HEK293 (cell line): ENCODE measurements around the gene SKAP1.

ENCODE experiments used
- CTCF ChIA-PET: fragments of 350-600 bp; formaldehyde crosslinking; extraction: SDS; loops from one replicate; lab custom pipeline; 2021; ENCODE audit warnings: antibody characterized with exemption; lab: Yijun Ruan, JAX
- POLR2A ChIA-PET: fragments of 300-600 bp; formaldehyde crosslinking; extraction: SDS; loops from one replicate; lab custom pipeline; 2020; ENCODE audit warnings: antibody characterized with exemption, inconsistent platforms; lab: Yijun Ruan, JAX
- H3K27ac ChIP-seq: fragments of 200-500 bp; sonication (Bioruptor generic); 2 replicates; pipeline ENCODE4 v1.5.1; 2014; ENCODE audit warnings: low read depth, low read length, control low read depth, inconsistent platforms; ENCODE audit errors: extremely low read depth
- H3K36me3 ChIP-seq, 2 experiments: fragments of 200-500 bp in 1 of 2; sonication (Bioruptor generic) in 1 of 2; 1 replicate in 1 of 2; 2 replicates in 1 of 2; pipeline ENCODE4 v1.5.1; 2014 to 2017; ENCODE audit warnings: inconsistent platforms in 2 of 2, low read length in 2 of 2; ENCODE audit not compliant: control insufficient read depth in 2 of 2, insufficient read depth in 1 of 2
- H3K4me1 ChIP-seq: fragments of 200-500 bp; sonication (Bioruptor generic); 2 replicates; pipeline ENCODE4 v1.5.1; 2014; ENCODE audit warnings: mild to moderate bottlenecking, low read length, inconsistent platforms; ENCODE audit not compliant: control insufficient read depth, insufficient read depth
- H3K4me3 ChIP-seq: 2 replicates; pipeline ENCODE4 v1.5.1; 2011; ENCODE audit warnings: low read depth, mild to moderate bottlenecking, control low read depth, low read length, moderate library complexity
- H3K9me3 ChIP-seq: fragments of 200-500 bp; sonication (Bioruptor generic); 2 replicates; pipeline ENCODE4 v1.5.1; 2014; ENCODE audit warnings: low read depth, low read length, inconsistent platforms; ENCODE audit not compliant: control insufficient read depth, insufficient read depth
- IKZF3 ChIP-seq: fragments of 450-650 bp; IDR thresholded peaks from 2 replicates; pipeline ENCODE4 v1.5.0; 2018; ENCODE audit warnings: missing biosample characterization, mild to moderate bottlenecking, missing genetic modification characterization, moderate library complexity
- OVOL3 ChIP-seq: fragments of 450-650 bp; formaldehyde crosslinking; IDR thresholded peaks from 2 replicates; pipeline ENCODE4 v1.5.1; 2016; ENCODE audit warnings: missing biosample characterization, missing genetic modification characterization
- PRDM10 ChIP-seq: fragments of 450-650 bp; formaldehyde crosslinking; IDR thresholded peaks from 2 replicates; pipeline ENCODE4 v1.5.1; 2016; ENCODE audit warnings: missing biosample characterization, missing genetic modification characterization
- PRDM6 ChIP-seq: fragments of 450-650 bp; formaldehyde crosslinking; IDR thresholded peaks from 2 replicates; pipeline ENCODE4 v1.5.1; 2017; ENCODE audit warnings: missing biosample characterization, missing genetic modification characterization
- SP7 ChIP-seq: fragments of 450-650 bp; formaldehyde crosslinking; IDR thresholded peaks from 2 replicates; pipeline ENCODE4 v1.5.1; 2016; ENCODE audit warnings: missing biosample characterization, missing genetic modification characterization
- TCF7L2 ChIP-seq: IDR thresholded peaks from 2 replicates; pipeline ENCODE4 v1.6.1; 2011; ENCODE audit warnings: low read depth, mild to moderate bottlenecking, inconsistent platforms, low read length, moderate library complexity, borderline replicate concordance
- YY1 ChIP-seq: fragments of 450-650 bp; formaldehyde crosslinking; IDR thresholded peaks from 2 replicates; pipeline ENCODE4 v1.5.1; 2018; ENCODE audit warnings: missing biosample characterization, missing genetic modification characterization
- ZBTB1 ChIP-seq: fragments of 450-650 bp; formaldehyde crosslinking; IDR thresholded peaks from 2 replicates; pipeline ENCODE4 v1.5.1; 2016; ENCODE audit warnings: missing biosample characterization, missing genetic modification characterization
- ZBTB17 ChIP-seq: fragments of 450-650 bp; formaldehyde crosslinking; IDR thresholded peaks from 2 replicates; pipeline ENCODE4 v1.5.1; 2016; ENCODE audit warnings: missing biosample characterization, missing genetic modification characterization
- ZEB2 ChIP-seq: fragments of 450-650 bp; formaldehyde crosslinking; IDR thresholded peaks from 2 replicates; pipeline ENCODE4 v1.5.1; 2016; ENCODE audit warnings: missing biosample characterization, missing genetic modification characterization
- ZNF157 ChIP-seq: fragments of 450-650 bp; formaldehyde crosslinking; IDR thresholded peaks from 2 replicates; pipeline ENCODE4 v1.5.1; 2016; ENCODE audit warnings: missing biosample characterization, missing genetic modification characterization
- ZNF214 ChIP-seq: fragments of 450-650 bp; formaldehyde crosslinking; IDR thresholded peaks from 2 replicates; pipeline ENCODE4 v1.5.1; 2017; ENCODE audit warnings: missing biosample characterization, mild to moderate bottlenecking, missing genetic modification characterization, borderline replicate concordance
- ZNF223 ChIP-seq: fragments of 450-650 bp; formaldehyde crosslinking; IDR thresholded peaks from 2 replicates; pipeline ENCODE4 v1.5.1; 2016; ENCODE audit warnings: missing biosample characterization, missing genetic modification characterization
- ZNF335 ChIP-seq: fragments of 450-650 bp; formaldehyde crosslinking; conservative IDR thresholded peaks from 2 replicates; pipeline ENCODE4 v1.5.1; 2016; ENCODE audit warnings: missing biosample characterization, missing genetic modification characterization
- ZNF341 ChIP-seq: fragments of 450-650 bp; formaldehyde crosslinking; IDR thresholded peaks from 2 replicates; pipeline ENCODE4; 2016; ENCODE audit warnings: low read depth, missing biosample characterization, missing genetic modification characterization
- ZNF366 ChIP-seq: fragments of 450-650 bp; formaldehyde crosslinking; conservative IDR thresholded peaks from 2 replicates; pipeline ENCODE4 v1.5.1; 2016; ENCODE audit warnings: missing biosample characterization, missing genetic modification characterization
- ZNF514 ChIP-seq: fragments of 450-650 bp; formaldehyde crosslinking; IDR thresholded peaks from 2 replicates; pipeline ENCODE4 v1.5.1; 2016; ENCODE audit warnings: missing biosample characterization, missing genetic modification characterization
- ZNF571 ChIP-seq: fragments of 450-650 bp; formaldehyde crosslinking; IDR thresholded peaks from 2 replicates; pipeline ENCODE4 v1.5.0; 2017; ENCODE audit warnings: missing biosample characterization, missing genetic modification characterization
- ZNF596 ChIP-seq: fragments of 450-650 bp; IDR thresholded peaks from 2 replicates; pipeline ENCODE4 v1.5.0; 2018; ENCODE audit warnings: missing biosample characterization, mild to moderate bottlenecking, missing genetic modification characterization, moderate library complexity
- ZNF843 ChIP-seq: fragments of 450-650 bp; formaldehyde crosslinking; IDR thresholded peaks from 2 replicates; pipeline ENCODE4 v1.5.1; 2016; ENCODE audit warnings: missing biosample characterization, missing genetic modification characterization
- ZSCAN23 ChIP-seq: fragments of 450-650 bp; formaldehyde crosslinking; IDR thresholded peaks from 2 replicates; pipeline ENCODE4 v1.5.1; 2016; ENCODE audit warnings: missing biosample characterization, missing genetic modification characterization
- ZSCAN4 ChIP-seq: fragments of 450-650 bp; formaldehyde crosslinking; IDR thresholded peaks from 2 replicates; pipeline ENCODE4 v1.5.1; 2017; ENCODE audit warnings: missing biosample characterization, missing genetic modification characterization

Gene SKAP1

GRCh38 chr17:48330887-48331286 lies 99.1 kb downstream of the SKAP1 start:
- Histone ChIP-seq H3K36me3 (no peaks in the 10 kb centered on the region), H3K9me3 (no peaks in the 10 kb centered on the region), H3K4me1 (peaks cover 25% of the 10 kb centered on the region; the same call in 1 of the 2 replicates), H3K4me3 (no peak overlapping the region), H3K27ac (no peak overlapping the region)
- no peak for TF ChIP-seq ZNF366
- 0 out of 2 replicates have a peak, but pooled peaks have one; percentile 24 for TF ChIP-seq ZBTB17
- ChIA-PET POLR2A (no interaction called here), CTCF (interaction anchor here (0.6 to 7.6 kb wide), 15 partner anchors 13 to 352 kb away, joined by 3 to 60 read pairs (median 5); partner anchors contain the start of gene HOXB5)

- ChIA-PET POLR2A (no interaction called here), CTCF (interaction anchor here (0.6 to 7.6 kb wide), 11 partner anchors 12 to 352 kb away, joined by 3 to 60 read pairs (median 5); partner anchors contain the start of gene HOXB5)
- Histone ChIP-seq H3K9me3 (no peaks in the 10 kb centered on the region), H3K36me3 (no peaks in the 10 kb centered on the region), H3K27ac (no peak overlapping the region; the same call in 1 of the 2 replicates), H3K4me3 (no peak overlapping the region), H3K4me1 (peaks cover 22% of the 10 kb centered on the region; the same call in 1 of the 2 replicates)
- TF ChIP-seq ZNF335 (peak; percentile 61), ZBTB1 (tag by site-specific recombination) (no peak), PRDM10 (tag by site-specific recombination) (peak; percentile 81)
Measured at GRCh38 chr17:48330421-48330820, 99.6 kb downstream of the SKAP1 start.

GRCh38 chr17:48328457-48328856 lies 101.6 kb downstream of the SKAP1 start:
- peak; percentile 53; the same call in 1 of the 2 replicates for TF ChIP-seq PRDM6
- no peak for TF ChIP-seq ZNF341
- TF ChIP-seq SP7 (tag by site-specific recombination) = peak; percentile 53; the same call in 1 of the 2 replicates
- peak; percentile 55; the same call in 1 of the 2 replicates for TF ChIP-seq TCF7L2
- Histone ChIP-seq H3K27ac (no peak overlapping the region), H3K36me3 (no peaks in the 10 kb centered on the region), H3K4me1 (peaks cover 18% of the 10 kb centered on the region; the same call in 1 of the 2 replicates), H3K9me3 (no peaks in the 10 kb centered on the region), H3K4me3 (no peak overlapping the region)
- ChIA-PET CTCF (interaction anchor here (0.7 to 1.9 kb wide), 3 partner anchors 20 to 69 kb away, joined by 3 to 6 read pairs (median 6); no protein-coding TSS in a partner anchor), POLR2A (interaction anchor here (0.7 kb wide), 1 partner anchor 82 kb away, joined by 4 read pairs; no protein-coding TSS in a partner anchor)

GRCh38 chr17:48326310-48326709 lies 103.7 kb downstream of the SKAP1 start:
- ChIA-PET POLR2A (interaction anchor here (0.9 kb wide), 1 partner anchor 286 kb away, joined by 6 read pairs; no protein-coding TSS in a partner anchor), CTCF (interaction anchor here (0.6 to 4.4 kb wide), 12 partner anchors 10 to 303 kb away, joined by 3 to 21 read pairs (median 3); partner anchors contain the start of genes HOXB5 and HOXB9)
- Histone ChIP-seq H3K4me3 (no peak overlapping the region), H3K36me3 (no peaks in the 10 kb centered on the region), H3K4me1 (peaks cover 15% of the 10 kb centered on the region; the same call in 1 of the 2 replicates), H3K9me3 (no peaks in the 10 kb centered on the region), H3K27ac (no peak overlapping the region)
- TF ChIP-seq ZSCAN4 (tag by site-specific recombination) = no peak
- TF ChIP-seq ZNF157 (tag by site-specific recombination) = no peak
- TF ChIP-seq IKZF3 = no peak
- no peak for TF ChIP-seq OVOL3 (tag by site-specific recombination)
- TF ChIP-seq ZNF214 (tag by site-specific recombination) = no peak
- no peak for TF ChIP-seq ZNF571 (tag by site-specific recombination)
- TF ChIP-seq ZNF596 (tag by site-specific recombination) = no peak
- TF ChIP-seq ZSCAN23 (tag by site-specific recombination) = no peak
- no peak for TF ChIP-seq ZNF366
- TF ChIP-seq ZEB2 = no peak
- no peak for TF ChIP-seq ZNF843 (tag by site-specific recombination)
- no peak for TF ChIP-seq ZNF514 (tag by site-specific recombination)
- no peak for TF ChIP-seq ZNF223 (tag by site-specific recombination)
- no peak for TF ChIP-seq YY1
